Tibial artery (tissue), 4 donors: ENCODE measurements around the gene ECHDC3.
A peak's percentile ranks its signal among the peaks of the same experiment; 100 is the strongest.

ENCODE experiments used
- DNase-seq, 2 donors: peaks; one replicate each; pipeline ENCODE4 v3.0.0-alpha.2; 2019
- H3K27ac ChIP-seq, 2 donors: fragments of 200-600 bp; sonication (generic) in 1 of 2; 1 replicate in 1 of 2; 2 replicates in 1 of 2; pipeline ENCODE4 v1.5.1; 2018 to 2019; ENCODE audit warnings: mild to moderate bottlenecking in 1 of 2
- H3K27me3 ChIP-seq, 2 donors: fragments of 200-600 bp; sonication (generic) in 1 of 2; one replicate each; pipeline versions ENCODE4 v1.5.1 to v1.6.0; 2016 to 2019
- H3K36me3 ChIP-seq, 3 donors: fragments of 200-600 bp; sonication (generic) in 2 of 3; one replicate each; pipeline ENCODE4 v1.5.1; 2016 to 2019; ENCODE audit warnings: mild to moderate bottlenecking in 2 of 3
- H3K4me1 ChIP-seq, 4 donors: fragments of 200-600 bp; sonication (generic) in 2 of 4; 1 replicate in 3 of 4; 2 replicates in 1 of 4; pipeline ENCODE4 v1.5.1; 2016 to 2019
- H3K4me3 ChIP-seq, 2 donors: fragments of 200-600 bp; sonication (generic) in 1 of 2; 1 replicate in 1 of 2; 2 replicates in 1 of 2; pipeline ENCODE4 v1.5.1; 2018 to 2019; ENCODE audit warnings: mild to moderate bottlenecking in 2 of 2
- H3K9me3 ChIP-seq, 3 donors: fragments of 200-600 bp; sonication (generic) in 1 of 3; one replicate each; pipeline ENCODE4 v1.5.1; 2016 to 2019
- intact Hi-C: fragments of 100-400 bp; cut with DNase I; formaldehyde crosslinking; loops from one replicate; pipeline ENCODE4 v1.15.0; 2023; ENCODE audit warnings: low total_unique reads
- TF ChIP-seq, protein P1 (sequence below), 2 experiments: fragments of 200-600 bp in 1 of 2; fragments of 450-650 bp in 1 of 2; IDR thresholded peaks; one replicate each; pipeline ENCODE4 v1.5.1; 2017 to 2019; ENCODE audit warnings: antibody characterized with exemption in 2 of 2, mild to moderate bottlenecking in 1 of 2, moderate library complexity in 1 of 2

The ECHDC3 gene, protein sequence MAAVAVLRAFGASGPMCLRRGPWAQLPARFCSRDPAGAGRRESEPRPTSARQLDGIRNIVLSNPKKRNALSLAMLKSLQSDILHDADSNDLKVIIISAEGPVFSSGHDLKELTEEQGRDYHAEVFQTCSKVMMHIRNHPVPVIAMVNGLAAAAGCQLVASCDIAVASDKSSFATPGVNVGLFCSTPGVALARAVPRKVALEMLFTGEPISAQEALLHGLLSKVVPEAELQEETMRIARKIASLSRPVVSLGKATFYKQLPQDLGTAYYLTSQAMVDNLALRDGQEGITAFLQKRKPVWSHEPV

DNA sequence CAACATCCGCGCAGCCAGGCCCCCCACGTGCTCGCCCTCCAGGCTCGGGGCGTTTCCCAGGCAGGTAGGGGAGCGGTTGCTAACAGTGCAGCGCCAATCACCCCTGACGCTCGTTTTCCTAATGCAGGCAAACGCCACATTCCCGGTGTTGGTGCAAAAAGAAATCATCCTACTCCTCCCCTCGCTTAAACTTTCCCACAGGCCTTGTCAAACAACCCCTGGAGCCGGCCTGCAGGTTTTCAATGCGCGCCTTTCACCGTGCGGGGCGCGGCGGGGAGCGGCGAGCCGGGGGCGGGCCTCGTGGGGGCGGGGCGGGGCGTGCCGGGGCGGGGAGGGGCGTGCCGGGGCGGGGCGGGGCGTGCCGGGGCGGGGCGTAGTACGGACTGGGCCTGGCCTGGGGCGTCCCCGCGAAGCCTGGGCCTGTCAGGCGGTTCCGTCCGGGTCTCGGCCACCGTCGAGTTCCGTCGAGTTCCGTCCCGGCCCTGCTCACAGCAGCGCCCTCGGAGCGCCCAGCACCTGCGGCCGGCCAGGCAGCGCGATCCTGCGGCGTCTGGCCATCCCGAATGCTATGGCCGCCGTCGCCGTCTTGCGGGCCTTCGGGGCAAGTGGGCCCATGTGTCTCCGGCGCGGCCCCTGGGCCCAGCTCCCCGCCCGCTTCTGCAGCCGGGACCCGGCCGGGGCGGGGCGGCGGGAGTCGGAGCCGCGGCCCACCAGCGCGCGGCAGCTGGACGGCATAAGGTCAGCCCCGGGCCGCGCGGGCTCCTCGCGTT, at the start of gene ECHDC3:
Gene ECHDC3 (plus strand): TSS at position 374 of the 770 bp plus-strand sequence. CDS start 195 bp downstream, at position 569.
- intact Hi-C loops: no loop called here
- Histone ChIP-seq H3K4me3 (peak within 1 kb of the TSS; percentile 50 to 78), H3K36me3 (no peaks in the 10 kb centered on the region), H3K27me3 (peaks cover 0 to 9% of the 10 kb centered on the region in 2 donors), H3K9me3 (no peaks in the 10 kb centered on the region), H3K27ac (peak within 1 kb of the TSS in 1 of 2 donors; percentile 68), H3K4me1 (peaks cover 0 to 22% (median 18%) of the 10 kb centered on the region in 4 donors)
- TF ChIP-seq, protein P1, sequence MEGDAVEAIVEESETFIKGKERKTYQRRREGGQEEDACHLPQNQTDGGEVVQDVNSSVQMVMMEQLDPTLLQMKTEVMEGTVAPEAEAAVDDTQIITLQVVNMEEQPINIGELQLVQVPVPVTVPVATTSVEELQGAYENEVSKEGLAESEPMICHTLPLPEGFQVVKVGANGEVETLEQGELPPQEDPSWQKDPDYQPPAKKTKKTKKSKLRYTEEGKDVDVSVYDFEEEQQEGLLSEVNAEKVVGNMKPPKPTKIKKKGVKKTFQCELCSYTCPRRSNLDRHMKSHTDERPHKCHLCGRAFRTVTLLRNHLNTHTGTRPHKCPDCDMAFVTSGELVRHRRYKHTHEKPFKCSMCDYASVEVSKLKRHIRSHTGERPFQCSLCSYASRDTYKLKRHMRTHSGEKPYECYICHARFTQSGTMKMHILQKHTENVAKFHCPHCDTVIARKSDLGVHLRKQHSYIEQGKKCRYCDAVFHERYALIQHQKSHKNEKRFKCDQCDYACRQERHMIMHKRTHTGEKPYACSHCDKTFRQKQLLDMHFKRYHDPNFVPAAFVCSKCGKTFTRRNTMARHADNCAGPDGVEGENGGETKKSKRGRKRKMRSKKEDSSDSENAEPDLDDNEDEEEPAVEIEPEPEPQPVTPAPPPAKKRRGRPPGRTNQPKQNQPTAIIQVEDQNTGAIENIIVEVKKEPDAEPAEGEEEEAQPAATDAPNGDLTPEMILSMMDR (IDR thresholded peaks at IDR 0.05): peak in 1 of 2 experiments; percentile 6
- peak in 1 of 2 donors; percentile 31 for DNase-seq

DNA sequence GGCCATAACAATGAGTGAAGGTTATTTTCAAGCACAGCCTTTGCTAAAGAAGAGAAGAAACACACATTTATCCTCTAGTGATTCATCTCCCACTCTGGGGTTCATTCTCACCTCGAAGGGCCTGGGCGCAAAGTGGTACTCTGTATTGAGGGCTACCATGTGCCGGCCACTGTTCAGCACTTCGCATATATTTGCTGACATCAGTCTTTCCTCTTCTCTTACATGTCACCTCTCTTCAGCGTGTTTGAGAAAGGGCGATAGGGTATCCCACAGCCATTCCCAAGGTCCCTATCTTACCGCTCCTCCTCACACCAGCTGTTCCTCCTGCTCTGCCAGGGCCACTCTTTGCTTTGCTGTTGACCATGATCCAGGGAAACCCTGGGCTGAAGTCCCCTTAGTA, 48.8 kb upstream of the ECHDC3 start:
- intact Hi-C loops: no loop called here
- no peaks in the 10 kb centered on the region for H3K9me3 ChIP-seq
- H3K4me3 ChIP-seq: no peak overlapping the region
- H3K27ac ChIP-seq: no peak overlapping the region
- no peaks in the 10 kb centered on the region for H3K36me3 ChIP-seq
- H3K27me3 ChIP-seq: peaks cover 0 to 4% of the 10 kb centered on the region in 2 donors
- H3K4me1 ChIP-seq: no peaks in the 10 kb centered on the region
- TF ChIP-seq, protein P1 (IDR thresholded peaks at IDR 0.05): no peak
- DNase-seq: no peak

DNA sequence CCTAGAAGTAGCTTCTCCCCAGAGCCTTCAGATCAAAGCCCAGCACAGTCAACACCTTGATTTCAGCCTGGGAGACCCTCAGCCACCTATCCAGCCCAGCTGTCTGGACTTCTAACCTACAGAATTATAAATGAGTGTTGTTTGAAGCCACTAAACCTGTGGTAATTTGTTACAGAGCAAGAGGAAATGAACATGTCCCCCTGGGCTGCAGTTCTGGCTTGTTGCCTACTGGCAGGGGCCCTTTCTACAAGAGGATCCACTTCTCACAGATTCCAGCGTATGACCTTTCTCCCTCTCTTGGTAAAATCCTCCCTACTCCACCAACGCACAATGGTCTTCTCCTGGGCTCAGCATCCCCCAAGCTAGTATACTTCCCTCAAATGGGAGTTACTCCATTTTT, 46.4 kb upstream of the ECHDC3 start:
- Histone ChIP-seq H3K36me3 (no peaks in the 10 kb centered on the region), H3K27ac (no peak overlapping the region)
- no peak for DNase-seq

GRCh38 chr10:11697718-11698527, 44.3 kb upstream of the ECHDC3 start:
- H3K4me3 ChIP-seq: no peak overlapping the region
- TF ChIP-seq, protein P1 (IDR thresholded peaks at IDR 0.05): no peak
- intact Hi-C loops: no loop called here
- no peak overlapping the region for H3K27ac ChIP-seq
- H3K4me1 ChIP-seq: no peaks in the 10 kb centered on the region
- H3K36me3 ChIP-seq: no peaks in the 10 kb centered on the region
- DNase-seq: no peak
- H3K9me3 ChIP-seq: no peaks in the 10 kb centered on the region
- no peaks in the 10 kb centered on the region for H3K27me3 ChIP-seq

More for the DNA sequence above, 46.4 kb upstream of the ECHDC3 start:
- no peaks in the 10 kb centered on the region for H3K4me1 ChIP-seq
- H3K4me3 ChIP-seq: no peak overlapping the region
- peaks cover 0 to 4% of the 10 kb centered on the region in 2 donors for H3K27me3 ChIP-seq
- intact Hi-C loops: no loop called here
- H3K9me3 ChIP-seq: no peaks in the 10 kb centered on the region
- TF ChIP-seq, protein P1 (IDR thresholded peaks at IDR 0.05): no peak

- H3K9me3 ChIP-seq: no peaks in the 10 kb centered on the region
- no peak for DNase-seq
- H3K27me3 ChIP-seq: no peaks in the 10 kb centered on the region
- H3K36me3 ChIP-seq: no peaks in the 10 kb centered on the region
- H3K4me1 ChIP-seq: no peaks in the 10 kb centered on the region
- H3K4me3 ChIP-seq: no peak overlapping the region
- no peak overlapping the region for H3K27ac ChIP-seq
- intact Hi-C loops: no loop called here
- TF ChIP-seq, protein P1 (IDR thresholded peaks at IDR 0.05): no peak
These were observed 43.3 kb upstream of the ECHDC3 start for GRCh38 chr10:11698691-11699549.
